Measurements from ENCODE around the gene CACNA1C. TPM values are rescaled to one million over a fixed set of nuclear protein-coding genes. Genes with fewer than 3 reads are reported as not detected.

The CACNA1C gene
- total RNA-seq, 3 donors from 2014 or later, result 2.6 to 11.8 (median 9.5) TPM

- Histone ChIP-seq H3K4me3 (no peak overlapping the region), H3K4me1 (no peaks in the 10 kb centered on the region), H3K27me3 (no peaks in the 10 kb centered on the region), H3K9me3 (no peaks in the 10 kb centered on the region), H3K27ac (no peak overlapping the region), H3K36me3 (no peaks in the 10 kb centered on the region)
- TF ChIP-seq CTCF (IDR thresholded peaks at IDR 0.05), result no peak
- TF ChIP-seq POLR2AphosphoS5 (IDR thresholded peaks at IDR 0.05), result no peak
- TF ChIP-seq POLR2A (IDR thresholded peaks at IDR 0.05), result no peak
- intact Hi-C loops (cut with DNase I; ENCODE audit: low total_unique reads), result no loop called here
- no peak for DNase-seq (ENCODE audit: low spot score in 2 of 2)
Observed at GRCh38 chr12:2432856-2433255, 380.1 kb downstream of the CACNA1C start.

DNA sequence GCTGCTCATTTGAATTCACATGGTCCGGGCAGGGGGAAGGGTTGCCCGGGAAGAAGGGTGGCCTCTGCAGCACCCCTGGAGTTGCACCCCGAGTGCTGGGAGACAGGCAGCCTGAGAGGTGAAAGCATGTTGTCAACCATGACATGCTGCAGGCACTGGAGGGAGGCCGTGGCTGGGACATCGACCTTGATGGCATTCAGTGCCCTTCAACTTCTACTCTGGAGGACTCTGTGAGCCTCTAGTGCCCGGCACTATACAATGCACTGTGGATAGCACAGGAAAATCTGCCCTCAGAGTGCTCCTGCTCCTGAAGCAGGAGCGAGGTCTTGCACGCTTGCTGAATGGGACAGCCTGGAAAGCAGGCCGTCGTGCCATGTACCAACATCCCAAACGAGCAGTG is 382.7 kb downstream of the CACNA1C start:
- no peak overlapping the region for H3K27ac ChIP-seq
- H3K4me1 ChIP-seq, result no peaks in the 10 kb centered on the region
- no peaks in the 10 kb centered on the region for H3K9me3 ChIP-seq
- H3K4me3 ChIP-seq, result no peak overlapping the region
- no peaks in the 10 kb centered on the region for H3K36me3 ChIP-seq
- no peaks in the 10 kb centered on the region for H3K27me3 ChIP-seq
- intact Hi-C loops (cut with DNase I; ENCODE audit: low total_unique reads), result no loop called here
- TF ChIP-seq POLR2A (IDR thresholded peaks at IDR 0.05) (no peak), POLR2AphosphoS5 (IDR thresholded peaks at IDR 0.05) (no peak), CTCF (IDR thresholded peaks at IDR 0.05) (no peak)
- DNase-seq (ENCODE audit: low spot score in 2 of 2), result no peak

DNA sequence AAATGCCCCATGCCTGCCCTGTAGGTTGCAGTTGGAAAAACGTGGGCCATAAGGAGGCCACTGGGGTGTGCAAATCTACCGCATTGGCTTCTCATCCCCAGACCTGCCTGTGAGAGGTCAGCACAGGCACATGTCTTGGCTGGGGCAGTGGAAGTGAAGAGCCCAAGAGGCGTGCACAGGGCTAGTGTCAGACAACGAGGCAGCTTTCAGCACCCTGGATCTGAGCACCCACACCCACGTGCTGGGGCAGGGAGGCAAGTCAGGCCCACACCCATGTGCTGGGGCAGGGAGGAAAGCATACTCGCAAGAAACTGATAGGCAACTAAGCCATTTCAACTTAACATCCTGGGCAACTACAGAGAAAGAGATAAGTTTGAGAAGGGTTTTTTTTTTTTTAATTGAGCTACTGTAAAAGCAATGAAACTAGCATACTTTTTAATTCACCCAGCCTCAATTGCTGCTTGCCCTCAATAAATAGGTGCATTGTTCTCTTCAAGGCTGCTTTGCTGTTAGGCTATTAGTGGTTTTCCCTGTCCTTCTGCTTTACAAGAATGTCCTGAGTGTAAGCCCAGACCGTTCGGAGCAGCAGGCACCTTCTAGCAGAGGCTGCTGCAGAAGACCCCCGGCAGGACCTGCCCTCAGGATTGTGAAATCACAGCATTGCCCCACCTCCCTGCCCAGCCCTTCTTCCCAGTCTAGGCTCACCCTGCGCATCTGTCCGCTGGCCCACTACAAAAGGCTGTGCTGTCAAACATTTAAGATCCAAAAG is 386.7 kb downstream of the CACNA1C start:
- TF ChIP-seq POLR2AphosphoS5 (IDR thresholded peaks at IDR 0.05) (no peak), CTCF (IDR thresholded peaks at IDR 0.05) (no peak), POLR2A (IDR thresholded peaks at IDR 0.05) (no peak)

GRCh38 chr12:2443776-2444175 is 391.0 kb downstream of the CACNA1C start:
- no peak overlapping the region for H3K4me3 ChIP-seq
- no peak for TF ChIP-seq CTCF (IDR thresholded peaks at IDR 0.05)

More for the DNA sequence above, 386.7 kb downstream of the CACNA1C start:
- peak in 1 of 2 donors; percentile 18 for DNase-seq (ENCODE audit: low spot score in 2 of 2)
- intact Hi-C loops (cut with DNase I; ENCODE audit: low total_unique reads), result no loop called here
- Histone ChIP-seq H3K27me3 (no peaks in the 10 kb centered on the region), H3K4me3 (no peak overlapping the region), H3K27ac (no peak overlapping the region), H3K36me3 (no peaks in the 10 kb centered on the region), H3K4me1 (no peaks in the 10 kb centered on the region), H3K9me3 (no peaks in the 10 kb centered on the region)

GRCh38 chr12:2445968-2446367 is 393.2 kb downstream of the CACNA1C start:
- no peak for DNase-seq (ENCODE audit: low spot score in 2 of 2)
- no peak overlapping the region for H3K4me3 ChIP-seq
- no peak for TF ChIP-seq CTCF (IDR thresholded peaks at IDR 0.05)
- no peak for TF ChIP-seq POLR2AphosphoS5 (IDR thresholded peaks at IDR 0.05)
- TF ChIP-seq POLR2A (IDR thresholded peaks at IDR 0.05), result no peak
- H3K4me1 ChIP-seq, result no peaks in the 10 kb centered on the region
- no peak overlapping the region for H3K27ac ChIP-seq
- no peaks in the 10 kb centered on the region for H3K27me3 ChIP-seq
- no peaks in the 10 kb centered on the region for H3K36me3 ChIP-seq
- no peaks in the 10 kb centered on the region for H3K9me3 ChIP-seq
- intact Hi-C loops (cut with DNase I; ENCODE audit: low total_unique reads), result loop anchor here (5.0 kb wide), 1 partner anchor 1964 kb away; no protein-coding TSS in a partner anchor

More at GRCh38 chr12:2443776-2444175, 391.0 kb downstream of the CACNA1C start:
- intact Hi-C loops (cut with DNase I; ENCODE audit: low total_unique reads), result no loop called here
- H3K36me3 ChIP-seq, result no peaks in the 10 kb centered on the region
- H3K27ac ChIP-seq, result no peak overlapping the region
- no peaks in the 10 kb centered on the region for H3K9me3 ChIP-seq
- H3K4me1 ChIP-seq, result no peaks in the 10 kb centered on the region
- H3K27me3 ChIP-seq, result no peaks in the 10 kb centered on the region
- no peak for DNase-seq (ENCODE audit: low spot score in 2 of 2)
